Pancreas (tissue), 10 donors: ENCODE measurements around the gene PRICKLE1. TPM values are rescaled to one million over a fixed set of nuclear protein-coding genes. Genes with fewer than 3 reads are reported as not detected.

ENCODE experiments used
- ATAC-seq, 4 donors: fragments of 200-7000 bp; cut with Tn5 transposase; one replicate each; pipeline versions ENCODE4 v1.8.0 to v1.9.1; 2020; ENCODE audit warnings: mild to moderate bottlenecking in 4 of 4, moderate library complexity in 4 of 4
- DNase-seq, 6 donors: peaks; one replicate each; pipeline ENCODE4 v3.0.0-alpha.2; 2020
- FAIRE-seq: peaks from 2 replicates; lab custom pipeline; 2012; peaks lifted over from hg19 to GRCh38; lab: Jason Lieb, UNC
- H3K27ac ChIP-seq, 4 donors: fragments of 200-600 bp; sonication (generic); 1 replicate in 3 of 4; 2 replicates in 1 of 4; pipeline versions ENCODE4 v1.5.0 to v1.8.0; 2020
- H3K27me3 ChIP-seq, 4 donors: fragments of 200-600 bp; one replicate each; pipeline ENCODE4 v1.8.0; 2021
- H3K36me3 ChIP-seq, 3 donors: fragments of 200-600 bp; sonication (generic) in 1 of 3; one replicate each; pipeline versions ENCODE4 v1.5.0 to v1.8.0; 2020 to 2021
- H3K4me1 ChIP-seq, 3 donors: fragments of 200-600 bp; one replicate each; pipeline ENCODE4 v1.8.0; 2021
- H3K4me3 ChIP-seq, 4 donors: fragments of 200-600 bp; sonication (generic) in 2 of 4; one replicate each; pipeline versions ENCODE4 v1.5.0 to v1.8.0; 2020 to 2021
- H3K9me3 ChIP-seq, 4 donors: fragments of 200-600 bp; one replicate each; pipeline ENCODE4 v1.8.0; 2021
- CTCF ChIP-seq, 4 donors: fragments of 200-600 bp; sonication (generic) in 3 of 4; IDR thresholded peaks; one replicate each; pipeline versions ENCODE4 v1.5.0 to v1.8.0; 2021; ENCODE audit warnings: antibody characterized with exemption in 4 of 4
- WGBS, 2 donors: extraction: QIAGEN DNeasy Blood & Tissue Kit; methylation state at CpG; one replicate each; pipeline ENCODE4 v1.1.7; 2013; 5-methylcytosine and 5-hydroxymethylcytosine counted together
- intact Hi-C, 3 donors: fragments of 100-400 bp; cut with DNase I; formaldehyde crosslinking; loops; one replicate each; pipeline versions ENCODE4 v1.11.1 to v1.14.2; 2022
- polyA plus RNA-seq, 2 donors: library from polyadenylated mRNA; stranded (reverse); fragments of 200-250 nt; gene quantifications; one replicate each; pipeline ENCODE4 v1.2.3, GENCODE V29; 2013
- total RNA-seq, 6 donors: library from RNA; stranded (reverse); fragmentation: NEBNext Ultra II Directional in 4 of 6; extraction: Animal tissue kit (Norgen Biotek cat#: 25700) in 4 of 6; gene quantifications; one replicate each; pipeline versions ENCODE4 v1.2.1 to v1.2.4, GENCODE V29; 2021 to 2023
- donor health status: healthy with polysubstance abuse.
- donor health status: DM: no; HTN: no; CAD: no; lungs with moderate emphysema.
- donor health status: DM: no; HTN: no; CAD: no.
- donor health status: control.
- donor health status: control.
- donor health status: Bipolar disorder and iron deficiency.
- donor health status: DM: yes; HTN: yes; CAD: no.
- donor health status: DM: no; HTN: no; CAD: no.
- donor health status: DM: no; HTN: no; CAD: no.
- donor health status: DM: yes; HTN: yes; CAD: no.

The PRICKLE1 gene
- total and polyA plus RNA-seq, 8 donors, result 1.5 to 9.5 (median 2.8) TPM

GRCh38 chr12:42631513-42631912 is 42.0 kb upstream of the PRICKLE1 start:
- Histone ChIP-seq H3K27me3 (no peaks in the 10 kb centered on the region), H3K36me3 (no peaks in the 10 kb centered on the region), H3K4me3 (no peak overlapping the region), H3K27ac (no peak overlapping the region), H3K4me1 (no peaks in the 10 kb centered on the region), H3K9me3 (no peaks in the 10 kb centered on the region)
- ATAC-seq, result no peak
- no peak for DNase-seq
- FAIRE-seq, result no peak
- no peak for TF ChIP-seq CTCF (IDR thresholded peaks at IDR 0.05)
- 84 to 88% methylated on average over 1 of the region's 1 CpG for WGBS, 2 donors
- intact Hi-C loops, result no loop called here

GRCh38 chr12:42630314-42630713 is 40.8 kb upstream of the PRICKLE1 start:
- FAIRE-seq (no peak), ATAC-seq (no peak), DNase-seq (no peak)
- Histone ChIP-seq H3K4me3 (no peak overlapping the region), H3K27me3 (no peaks in the 10 kb centered on the region), H3K9me3 (no peaks in the 10 kb centered on the region), H3K4me1 (no peaks in the 10 kb centered on the region), H3K27ac (no peak overlapping the region), H3K36me3 (no peaks in the 10 kb centered on the region)
- 71 to 83% methylated on average over 1 of the region's 1 CpG for WGBS, 2 donors
- no peak for TF ChIP-seq CTCF (IDR thresholded peaks at IDR 0.05)
- intact Hi-C loops, result no loop called here

GRCh38 chr12:42627151-42627550 is 37.6 kb upstream of the PRICKLE1 start:
- no peak for TF ChIP-seq CTCF (IDR thresholded peaks at IDR 0.05)
- 62 to 66% methylated on average over 6 of the region's 6 CpGs for WGBS, 2 donors
- intact Hi-C loops, result no loop called here
- Histone ChIP-seq H3K27ac (no peak overlapping the region), H3K9me3 (no peaks in the 10 kb centered on the region), H3K36me3 (no peaks in the 10 kb centered on the region), H3K27me3 (no peaks in the 10 kb centered on the region), H3K4me1 (no peaks in the 10 kb centered on the region), H3K4me3 (no peak overlapping the region)
- no peak for FAIRE-seq
- DNase-seq, result no peak
- no peak for ATAC-seq

- intact Hi-C loops, result no loop called here
- no peak for TF ChIP-seq CTCF (IDR thresholded peaks at IDR 0.05)
- FAIRE-seq (no peak), DNase-seq (no peak), ATAC-seq (no peak)
- Histone ChIP-seq H3K36me3 (no peaks in the 10 kb centered on the region), H3K4me3 (no peak overlapping the region), H3K27me3 (no peaks in the 10 kb centered on the region), H3K4me1 (no peaks in the 10 kb centered on the region), H3K27ac (no peak overlapping the region), H3K9me3 (no peaks in the 10 kb centered on the region)
- 23 to 25% methylated on average over 4 of the region's 4 CpGs for WGBS, 2 donors
These were observed 36.1 kb upstream of the PRICKLE1 start for GRCh38 chr12:42625611-42626010.

GRCh38 chr12:42617622-42618021 is 28.1 kb upstream of the PRICKLE1 start:
- H3K27ac ChIP-seq, result no peak overlapping the region
- 21 to 38% methylated on average over 1 of the region's 1 CpG for WGBS, 2 donors
- H3K4me1 ChIP-seq, result no peaks in the 10 kb centered on the region
- no peak overlapping the region for H3K4me3 ChIP-seq
- intact Hi-C loops, result no loop called here
- no peak for ATAC-seq
- no peak for TF ChIP-seq CTCF (IDR thresholded peaks at IDR 0.05)
- H3K27me3 ChIP-seq, result no peaks in the 10 kb centered on the region
- no peaks in the 10 kb centered on the region for H3K9me3 ChIP-seq
- no peak for DNase-seq
- no peaks in the 10 kb centered on the region for H3K36me3 ChIP-seq
- no peak for FAIRE-seq
